Renal cortical epithelial cell (primary cell): Measurements from ENCODE around the gene COMMD7. TPM values are rescaled to one million over a fixed set of nuclear protein-coding genes. Genes with fewer than 3 reads are reported as not detected.
A peak's percentile ranks its signal among the peaks of the same experiment; 100 is the strongest.
"Not testable (repeated sequence)": the region's sequence is repeated elsewhere in the genome, so short reads cannot be mapped to it uniquely, and the experiment has no call there.

Experiments used
- DNase-seq: peaks from one replicate; pipeline ENCODE4 v3.0.0-alpha.2; 2011; ENCODE audit warnings: low read depth
- total RNA-seq: library from RNA; depleted of rRNA; stranded (reverse); fragments of >200 nt; gene quantifications from 2 replicates; pipeline ENCODE4 v1.2.3, GENCODE V29; 2014

Gene COMMD7
- total RNA-seq, 1 donor from 2014 or later, result 19.9 TPM

DNA sequence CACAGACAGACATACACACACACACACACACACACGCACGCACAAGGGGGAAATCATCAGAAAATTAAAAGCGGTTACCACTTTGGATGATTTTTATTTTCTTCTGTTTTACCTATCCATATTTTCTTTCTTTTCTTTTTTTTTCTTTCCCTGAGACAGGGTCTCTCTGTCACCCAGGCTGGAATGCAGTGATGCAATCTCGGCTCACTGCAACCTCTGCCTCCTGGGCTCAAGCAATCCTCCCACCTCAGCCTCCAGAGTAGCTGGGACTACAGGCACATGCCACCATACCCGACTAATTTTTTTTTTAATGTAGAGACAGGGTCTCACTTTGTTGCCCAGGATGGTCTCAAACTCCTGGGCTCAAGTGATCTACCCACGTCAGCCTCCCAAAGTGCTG lies 14.8 kb downstream of the COMMD7 start:
- DNase-seq, result not testable (repeated sequence)

DNA sequence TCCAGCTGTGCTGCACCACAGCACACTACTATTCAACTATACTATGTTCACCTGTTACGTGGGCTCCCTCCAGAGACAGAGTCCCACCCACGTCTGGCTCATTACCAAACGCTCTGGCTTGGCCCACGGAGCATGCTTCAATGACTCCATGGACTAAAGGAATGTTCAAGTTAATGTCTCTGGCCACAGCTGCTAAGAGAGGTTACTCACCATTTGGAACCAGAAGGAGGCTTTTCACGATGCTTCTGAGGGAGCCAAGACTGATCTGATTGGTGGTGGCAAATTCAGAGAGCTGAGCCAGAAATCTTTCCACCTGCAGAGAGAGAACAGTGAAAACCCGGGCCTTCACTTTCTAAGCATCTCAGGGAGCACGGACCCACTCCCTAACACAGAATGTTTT lies 15.6 kb downstream of the COMMD7 start:
- peak; percentile 98 for DNase-seq

- DNase-seq, result no peak
Measured at GRCh38 chr20:32718749-32719348, 24.4 kb downstream of the COMMD7 start.

DNA sequence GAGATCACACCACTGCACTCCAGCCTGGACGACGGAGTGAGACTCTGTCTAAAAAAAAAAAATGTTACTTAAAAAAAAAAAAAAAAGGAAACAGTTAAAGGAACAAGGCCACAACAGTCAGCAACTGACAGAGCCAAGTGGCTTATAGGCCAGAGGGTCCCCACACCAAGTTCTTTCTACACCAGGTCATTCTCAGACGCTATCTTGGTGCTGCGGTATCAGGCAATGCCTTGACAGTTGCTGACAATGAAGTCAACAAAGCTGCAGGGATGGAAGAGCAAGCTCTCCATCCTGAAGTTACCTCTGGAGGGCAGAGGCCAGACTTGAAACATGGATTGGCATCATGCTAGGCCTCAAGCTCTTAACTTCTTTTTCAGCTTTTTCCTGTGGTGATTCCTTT lies 31.9 kb downstream of the COMMD7 start:
- DNase-seq, result no peak

DNA sequence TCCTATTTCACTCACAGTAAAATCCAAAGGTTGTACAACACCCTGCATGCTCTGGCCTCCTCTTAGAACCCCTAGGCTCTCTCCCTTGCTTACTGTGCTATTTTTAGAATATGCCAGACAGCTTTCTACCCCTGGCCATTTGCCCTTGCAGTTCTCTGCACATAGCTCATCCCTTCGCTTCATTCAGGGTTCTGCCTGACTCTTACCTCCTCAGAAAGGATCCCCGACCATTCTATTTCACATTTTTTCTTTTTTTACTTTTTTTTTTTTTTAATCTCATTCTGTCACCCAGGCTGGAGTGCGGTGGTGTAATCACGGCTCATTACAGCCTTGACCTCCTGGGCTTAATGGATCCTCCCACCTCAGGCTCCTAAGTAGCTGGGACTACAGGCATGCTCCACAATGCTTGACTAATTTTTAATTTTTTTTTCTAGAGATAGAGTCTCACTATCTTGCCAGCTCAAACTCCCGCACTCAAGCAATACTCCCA lies 33.6 kb downstream of the COMMD7 start:
- peak; percentile 49 for DNase-seq

DNA sequence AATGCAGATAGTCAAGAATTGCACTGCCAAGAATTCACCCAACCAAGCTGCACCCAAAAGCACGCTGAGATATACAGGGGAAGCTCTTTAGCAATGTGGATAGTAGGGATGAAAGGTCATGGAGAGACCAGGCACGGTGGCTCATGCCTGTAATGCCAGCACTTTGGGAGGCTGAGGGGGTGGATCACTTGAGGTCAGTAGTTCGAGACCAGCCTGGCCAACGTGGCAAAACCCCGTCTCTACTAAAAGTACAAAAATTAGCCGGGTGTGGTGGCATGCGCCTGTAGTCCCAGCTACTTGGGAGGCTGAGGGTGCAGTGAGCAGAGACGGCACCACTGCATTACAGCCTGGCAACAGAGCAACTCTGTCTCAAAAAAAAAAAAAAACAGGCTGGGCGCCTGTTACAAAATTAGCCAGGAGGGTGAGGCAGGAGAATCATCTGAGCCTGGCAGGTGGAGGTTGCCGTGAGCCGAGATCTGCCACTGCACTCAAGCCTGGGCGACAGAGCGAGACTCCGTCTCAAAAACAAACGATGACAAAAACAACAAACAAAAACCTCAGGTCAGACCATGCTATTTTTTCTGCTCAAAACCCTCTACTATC lies 34.1 kb downstream of the COMMD7 start:
- peak; percentile 28 for DNase-seq

DNA sequence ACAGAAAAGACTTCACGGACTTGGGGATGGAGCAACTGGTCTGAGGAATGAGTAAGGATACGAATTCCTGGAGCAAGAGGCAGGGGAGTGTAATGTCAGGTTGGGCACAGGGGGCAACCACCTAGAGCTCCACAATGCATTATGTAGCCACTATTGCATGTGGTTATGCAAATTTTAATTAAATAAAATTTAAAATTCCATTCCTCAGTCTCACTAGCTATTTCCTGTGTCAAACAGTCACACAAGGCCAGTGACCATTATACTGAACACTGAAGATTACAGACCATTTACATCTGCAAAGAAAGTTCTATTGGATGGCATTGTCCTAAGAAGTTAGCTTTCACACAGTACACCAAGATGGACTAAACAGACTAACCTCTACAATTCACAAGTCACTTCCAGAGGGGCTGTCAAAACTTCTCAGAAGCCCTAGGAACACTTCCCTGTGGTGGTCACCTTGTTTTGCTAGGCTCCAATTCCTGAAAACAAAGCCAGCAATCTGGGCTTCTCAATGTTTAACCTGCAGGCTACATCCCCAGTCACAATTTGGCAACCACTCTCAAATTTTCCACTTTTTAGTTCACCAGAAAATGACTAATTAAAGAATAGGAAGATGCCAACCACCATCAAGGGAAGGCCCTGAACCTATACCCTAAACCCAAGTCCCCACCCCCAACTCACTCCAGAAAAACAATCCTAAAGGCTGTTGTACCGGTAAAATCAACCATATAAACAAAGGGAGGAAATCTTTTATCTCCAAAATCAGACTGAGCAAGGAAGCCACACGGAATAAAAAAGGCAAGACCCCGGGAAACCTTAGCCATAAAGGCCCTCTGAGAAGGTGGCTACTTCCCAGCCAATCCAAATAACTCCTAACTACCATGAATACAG lies 35.3 kb downstream of the COMMD7 start:
- peak; percentile 76 for DNase-seq

GRCh38 chr20:32706486-32706885 lies 36.8 kb downstream of the COMMD7 start:
- no peak for DNase-seq

DNA sequence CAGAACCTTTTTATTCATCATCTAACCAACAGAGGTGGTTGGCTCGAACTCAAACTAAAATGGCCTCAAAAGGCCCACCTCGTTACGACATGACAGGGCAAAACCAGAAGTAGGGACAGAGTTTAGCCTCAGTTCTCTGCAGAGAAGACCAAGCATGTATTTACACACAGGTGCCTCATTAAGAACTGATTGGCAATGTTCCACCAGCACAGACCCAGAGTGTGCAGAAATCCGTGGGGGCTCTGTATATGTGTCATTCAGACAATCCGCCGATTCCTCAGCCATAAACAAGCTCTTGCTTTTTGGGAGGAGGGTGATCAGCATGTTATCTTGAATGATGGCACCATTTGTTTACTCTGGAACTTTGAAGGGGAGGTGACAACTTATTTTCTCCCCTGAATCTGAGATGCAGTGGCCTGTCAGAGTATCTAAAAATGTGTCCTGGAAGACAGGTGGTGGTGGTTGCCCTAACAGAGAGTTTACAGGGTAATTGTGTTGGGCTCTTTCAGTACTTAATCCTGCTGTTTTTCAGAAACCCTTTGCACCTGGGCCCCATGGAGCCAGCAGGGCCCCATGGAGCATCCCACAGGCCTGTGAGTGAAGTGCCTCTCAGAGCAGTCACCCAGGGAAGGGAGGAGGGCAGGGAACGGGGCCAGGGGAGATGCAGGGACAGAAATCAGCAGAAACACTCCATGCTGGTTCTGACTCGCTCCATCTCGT lies 40.4 kb downstream of the COMMD7 start:
- DNase-seq, result no peak

GRCh38 chr20:32697608-32698007 lies 45.7 kb downstream of the COMMD7 start:
- DNase-seq, result no peak

GRCh38 chr20:32695089-32695488 lies 48.2 kb downstream of the COMMD7 start:
- no peak for DNase-seq

DNA sequence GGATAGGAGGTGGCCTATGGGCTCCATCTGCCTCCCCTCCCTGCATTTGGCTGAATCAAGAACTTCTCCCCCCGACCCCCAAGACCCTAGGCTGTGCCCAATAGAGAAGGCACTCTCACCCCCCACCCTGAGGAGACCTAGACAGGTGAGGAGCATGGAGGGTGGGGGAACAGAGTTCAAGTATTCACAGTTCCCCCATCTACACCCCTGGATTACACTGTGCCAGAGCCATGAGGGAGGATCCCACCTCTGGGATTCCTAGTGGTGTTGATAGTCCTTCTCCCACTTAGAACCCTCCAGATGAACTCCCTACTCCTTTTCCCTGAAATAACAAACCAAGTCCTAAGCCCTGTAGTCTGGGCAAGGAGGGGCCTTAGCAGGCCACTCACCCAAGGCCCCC lies 54.3 kb downstream of the COMMD7 start:
- DNase-seq, result not testable (repeated sequence)

GRCh38 chr20:32687180-32687532 lies 56.1 kb downstream of the COMMD7 start:
- DNase-seq, result no peak

GRCh38 chr20:32686530-32687179 lies 56.6 kb downstream of the COMMD7 start:
- no peak for DNase-seq

DNA sequence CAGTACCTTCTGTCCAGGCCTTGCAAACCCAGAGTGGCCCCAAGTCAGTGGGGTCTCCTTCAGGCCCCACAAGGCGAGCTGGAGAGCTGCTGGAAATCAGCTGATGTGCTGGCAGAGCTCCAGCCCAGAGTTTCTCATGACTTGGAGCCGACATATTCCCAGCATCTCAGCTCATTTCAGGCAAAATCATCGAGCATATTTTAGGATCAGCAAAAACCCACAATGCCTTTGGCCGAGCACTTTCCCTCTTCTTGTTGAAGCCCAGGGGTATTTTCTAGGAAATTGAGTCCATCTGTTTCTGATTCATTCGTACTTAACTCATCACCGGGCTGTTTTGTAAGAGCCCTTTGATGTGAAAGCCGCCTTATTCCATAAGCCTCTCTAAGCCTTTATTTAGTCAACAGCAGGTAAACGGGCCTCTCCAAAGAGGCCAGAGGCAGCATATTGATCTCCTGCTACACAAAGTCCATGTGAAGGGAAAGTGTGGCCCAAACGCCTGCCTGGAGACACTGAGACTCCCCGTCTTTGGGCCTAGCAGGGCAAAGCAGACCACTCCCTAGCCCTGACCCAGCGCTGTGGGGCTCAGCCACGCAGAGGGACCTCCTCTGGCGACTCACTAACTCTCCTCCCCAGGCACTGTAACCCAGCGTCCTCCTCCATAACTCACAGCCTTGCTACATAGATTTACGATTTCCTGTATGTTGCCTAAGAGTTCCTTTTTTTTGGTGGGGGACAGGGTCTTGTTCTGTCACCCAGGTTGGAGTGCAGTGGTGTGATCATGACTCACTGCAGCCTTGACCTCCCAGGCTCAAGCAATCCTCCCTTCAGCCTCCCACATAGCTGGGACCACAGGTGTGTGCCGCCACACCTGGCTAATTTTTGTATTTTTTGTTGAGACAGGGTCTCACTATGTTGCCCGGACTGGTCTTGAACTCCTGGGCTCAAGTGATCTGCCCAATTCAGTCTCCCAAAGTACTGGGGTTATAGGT lies 57.4 kb downstream of the COMMD7 start:
- peak; percentile 36 for DNase-seq

DNA sequence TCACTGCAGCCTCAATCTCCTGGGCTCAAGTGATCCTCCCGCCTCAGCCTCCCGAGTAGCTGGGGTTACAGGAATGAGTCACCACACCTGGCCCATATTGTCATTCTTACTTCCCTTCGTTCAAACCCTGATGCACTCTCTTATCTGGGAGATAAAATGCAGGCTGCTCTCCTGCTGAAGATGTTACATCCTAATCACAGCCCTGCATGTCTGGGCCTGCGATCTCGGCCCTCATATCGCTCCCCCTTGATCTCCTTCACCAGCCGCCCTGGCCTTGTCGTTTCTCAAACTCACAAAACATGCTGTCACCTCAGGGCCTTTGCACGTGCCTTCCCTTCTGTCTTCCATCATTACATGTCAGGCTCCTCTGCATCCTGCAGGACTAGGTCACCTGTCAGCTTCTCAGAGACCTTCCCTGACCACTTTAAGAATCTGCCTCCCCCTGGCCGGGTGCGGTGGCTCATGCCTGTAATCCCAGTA lies 60.7 kb downstream of the COMMD7 start:
- DNase-seq, result no peak

DNA sequence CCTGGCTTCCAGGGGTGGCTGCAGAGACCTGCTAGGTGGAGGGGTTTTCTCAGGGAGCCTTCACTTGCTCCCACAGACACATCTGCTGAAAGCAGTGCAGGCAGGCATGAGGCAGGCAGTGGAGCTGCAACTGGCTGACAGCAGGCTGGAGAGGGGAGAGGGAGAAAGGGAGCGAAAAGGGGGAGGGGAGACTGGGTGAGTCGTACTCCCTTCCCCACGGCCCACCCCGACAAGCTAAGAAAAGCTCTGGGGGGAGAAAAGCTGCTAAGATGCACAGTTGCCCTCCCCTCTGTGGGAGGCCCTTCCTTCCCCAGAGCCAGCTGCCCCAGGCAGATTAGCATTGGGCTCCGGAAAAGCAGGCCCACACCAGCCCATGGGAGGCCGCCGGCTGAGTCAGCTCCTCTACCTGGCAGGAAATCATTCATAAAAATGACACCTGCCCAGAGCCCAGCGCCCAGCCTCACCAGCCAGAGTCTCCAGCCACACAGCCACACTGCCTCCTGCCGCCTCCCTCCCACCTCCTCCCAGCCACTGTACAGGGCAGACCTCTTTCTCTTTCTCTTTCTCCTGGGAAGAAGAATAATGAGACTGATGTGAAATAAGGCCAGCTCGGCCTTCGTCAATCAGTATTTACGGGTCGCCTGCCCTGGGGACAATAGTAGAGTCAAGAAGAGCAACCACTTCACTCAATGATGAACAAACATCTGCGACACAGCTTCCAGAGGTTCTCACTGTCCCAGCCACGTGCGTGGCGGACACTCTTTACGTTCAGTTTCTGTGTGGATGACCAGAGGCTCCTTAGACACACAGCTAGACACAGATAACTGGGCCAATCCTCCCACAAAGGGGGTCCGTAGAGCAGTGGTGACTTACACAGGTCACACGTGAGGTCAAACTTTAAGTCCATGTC lies 61.8 kb downstream of the COMMD7 start:
- DNase-seq, result peak; percentile 47

- DNase-seq, result no peak
Measured at GRCh38 chr20:32680544-32681174, 62.6 kb downstream of the COMMD7 start.

DNA sequence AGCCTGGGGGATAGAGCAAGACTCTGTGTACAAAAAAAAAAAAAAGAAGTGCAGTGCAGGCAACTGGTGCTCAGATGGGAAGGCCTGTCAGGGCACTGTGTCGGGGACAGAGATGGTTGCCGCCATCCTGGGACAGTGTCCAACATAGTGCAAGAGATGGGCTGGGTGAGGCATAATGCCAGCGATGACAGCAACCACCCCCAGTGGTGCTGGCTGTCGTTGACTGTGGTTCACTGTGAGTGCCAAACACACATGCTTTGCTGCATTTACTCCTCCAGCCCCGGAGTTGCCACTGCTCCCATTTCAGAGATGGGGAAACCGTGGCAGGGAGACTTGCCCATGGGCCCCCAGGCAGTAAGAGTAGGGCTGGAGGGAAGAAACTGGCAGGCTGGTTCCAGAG lies 64.3 kb downstream of the COMMD7 start:
- DNase-seq, result no peak
